ENCODE measurements around the gene PERCC1. TPM values are rescaled to one million over a fixed set of nuclear protein-coding genes. Genes with fewer than 3 reads are reported as not detected.

The PERCC1 gene
- total RNA-seq, 4 donors from 2014 or later = not detected

- no peak for TF ChIP-seq CTCF (IDR thresholded peaks at IDR 0.05; ENCODE audit: low read depth)
Observed at GRCh38 chr16:1425616-1426370, 5.1 kb upstream of the PERCC1 start.

GRCh38 chr16:1426734-1427471 lies 4.0 kb upstream of the PERCC1 start:
- TF ChIP-seq CTCF (IDR thresholded peaks at IDR 0.05; ENCODE audit: low read depth) = no peak

- TF ChIP-seq CTCF (IDR thresholded peaks at IDR 0.05; ENCODE audit: low read depth) = no peak
Observed at GRCh38 chr16:1427473-1428461, 3.1 kb upstream of the PERCC1 start.

- no peak for TF ChIP-seq CTCF (IDR thresholded peaks at IDR 0.05; ENCODE audit: low read depth)
Observed at GRCh38 chr16:1428511-1428910, 2.4 kb upstream of the PERCC1 start.

GRCh38 chr16:1429012-1429411 lies 1.9 kb upstream of the PERCC1 start:
- TF ChIP-seq CTCF (IDR thresholded peaks at IDR 0.05; ENCODE audit: low read depth) = no peak

- no peak for TF ChIP-seq CTCF (IDR thresholded peaks at IDR 0.05; ENCODE audit: low read depth)
Observed at GRCh38 chr16:1429631-1430030, 1.2 kb upstream of the PERCC1 start.

Measured in subcutaneous adipose tissue (tissue), 4 donors.